H1 (cell line): ENCODE measurements around the gene PTPN18. TPM values are rescaled to one million over a fixed set of nuclear protein-coding genes. Genes with fewer than 3 reads are reported as not detected.

Source experiments
- RNF2 ChIP-seq: fragments of 200-900, 300-1000 bp; sonication (generic); IDR thresholded peaks from 2 replicates; pipeline ENCODE4 v1.7.1; 2016; ENCODE audit warnings: borderline replicate concordance, low read depth, mild to moderate bottlenecking, antibody characterized with exemption, low read length; ENCODE audit not compliant: poor library complexity, severe bottlenecking; ENCODE audit errors: missing control alignments
- polyA plus RNA-seq, 7 experiments: library from polyadenylated mRNA; depleted of rRNA in 3 of 7; stranded (reverse) in 5 of 7; unstranded in 2 of 7; fragments of >200 nt in 5 of 7; fragments of 200-250 nt in 2 of 7; gene quantifications; 1 replicate in 5 of 7; 2 replicates in 1 of 7; 4 replicates in 1 of 7; pipeline versions ENCODE4 v1.2.1 to v1.2.3, GENCODE V29; 2011 to 2013; ENCODE audit warnings: missing spikeins in 2 of 7, mixed read lengths in 2 of 7
- total RNA-seq: library from RNA; stranded (reverse); fragmentation: NEBNext Ultra II Directional; extraction: Animal tissue kit (Norgen Biotek cat#: 25700); gene quantifications from 2 replicates; pipeline ENCODE4 v1.2.1, GENCODE V29; 2021

Gene PTPN18
- total and polyA plus RNA-seq, 2 of the 8 experiments (the other 6 are each of a cell fraction or from before 2014, with no cell fraction given): 13.2 to 14.7 TPM

GRCh38 chr2:130327703-130328527 lies 27.9 kb upstream of the PTPN18 start (continued):
- no peak for TF ChIP-seq RNF2
- TF ChIP-seq, all 59 proteins: peak for 4
